ENCODE data around the gene PPA1. TPM values are rescaled to one million over a fixed set of nuclear protein-coding genes. Genes with fewer than 3 reads are reported as not detected.
"Not testable (repeated sequence)": the region's sequence is repeated elsewhere in the genome, so short reads cannot be mapped to it uniquely, and the experiment has no call there.

Gene PPA1
- total and polyA plus RNA-seq, 2 experiments from 2014 or later, result 44.9 to 86.0 TPM

- Histone ChIP-seq H3K27me3 (no peaks in the 10 kb centered on the region), H3K9me3 (ENCODE audit: low read depth) (no peaks in the 10 kb centered on the region), H3K27ac (peak overlapping the region; percentile 86), H3K4me1 (ENCODE audit: low read depth) (peaks cover 25% of the 10 kb centered on the region), H3K4me3 (no peak overlapping the region), H3K36me3 (no peaks in the 10 kb centered on the region)
- TF ChIP-seq CTCF (IDR thresholded peaks at IDR 0.05; ENCODE audit: low read depth, low read length), result no peak
- DNase-seq (ENCODE audit: low read depth in 1 of 2, low spot score in 1 of 2), result no peak
Measured at GRCh38 chr10:70190102-70190501, 43.1 kb downstream of the PPA1 start.

DNA sequence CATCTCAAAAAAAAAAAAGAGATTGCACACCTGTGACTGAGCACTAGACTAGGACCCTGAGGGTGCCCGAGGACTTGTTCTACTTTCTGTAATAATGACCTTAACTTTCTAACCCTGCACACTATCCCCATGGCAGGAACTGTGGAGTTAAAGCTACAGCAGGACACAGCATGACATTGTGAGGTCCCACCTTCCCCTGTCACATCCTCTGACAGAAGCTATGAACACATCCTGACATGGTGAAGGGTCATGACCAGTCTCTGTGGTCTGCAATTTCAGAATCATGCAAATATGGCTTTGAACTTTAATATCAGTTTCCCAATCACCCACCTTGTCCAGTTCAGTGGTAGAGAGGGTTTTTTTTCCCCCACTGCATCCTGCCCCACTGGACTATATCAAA lies 44.5 kb downstream of the PPA1 start:
- no peak for TF ChIP-seq CTCF (IDR thresholded peaks at IDR 0.05; ENCODE audit: low read depth, low read length)
- Histone ChIP-seq H3K27ac (no peak overlapping the region), H3K27me3 (peaks cover 4% of the 10 kb centered on the region), H3K36me3 (no peaks in the 10 kb centered on the region), H3K9me3 (ENCODE audit: low read depth) (no peaks in the 10 kb centered on the region), H3K4me3 (no peak overlapping the region), H3K4me1 (ENCODE audit: low read depth) (peaks cover 25% of the 10 kb centered on the region)
- no peak for DNase-seq (ENCODE audit: low read depth in 1 of 2, low spot score in 1 of 2)

DNA sequence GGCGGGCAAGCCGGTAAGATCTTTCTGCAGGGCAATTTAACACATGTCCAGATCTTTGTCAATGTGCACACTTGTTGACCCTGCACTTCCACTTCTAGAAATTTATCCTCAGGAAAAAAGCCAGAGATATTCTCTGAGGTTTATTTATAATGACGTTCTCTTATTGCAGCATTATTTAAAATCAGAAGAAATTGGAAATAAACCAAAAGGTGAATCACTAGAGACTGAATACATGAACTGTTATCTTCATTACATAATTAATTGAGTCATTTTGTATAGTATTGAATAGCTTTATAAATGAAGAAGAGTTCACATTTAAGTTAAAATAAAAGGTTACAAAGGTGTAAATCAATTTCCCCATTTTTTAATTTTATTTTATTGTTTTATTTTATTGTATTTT lies 46.7 kb downstream of the PPA1 start:
- Histone ChIP-seq H3K9me3 (ENCODE audit: low read depth) (no peaks in the 10 kb centered on the region), H3K27ac (no peak overlapping the region)
- TF ChIP-seq CTCF (IDR thresholded peaks at IDR 0.05; ENCODE audit: low read depth, low read length), result no peak

GRCh38 chr10:70186090-70186489 lies 47.1 kb downstream of the PPA1 start:
- Histone ChIP-seq H3K36me3 (no peaks in the 10 kb centered on the region), H3K9me3 (ENCODE audit: low read depth) (no peaks in the 10 kb centered on the region), H3K27me3 (peaks cover 18% of the 10 kb centered on the region), H3K27ac (no peak overlapping the region), H3K4me3 (no peak overlapping the region), H3K4me1 (ENCODE audit: low read depth) (peaks cover 13% of the 10 kb centered on the region)
- DNase-seq (ENCODE audit: low read depth in 1 of 2, low spot score in 1 of 2), result no peak
- TF ChIP-seq CTCF (IDR thresholded peaks at IDR 0.05; ENCODE audit: low read depth, low read length), result no peak

More for the DNA sequence above, 46.7 kb downstream of the PPA1 start:
- H3K36me3 ChIP-seq, result no peaks in the 10 kb centered on the region
- H3K4me1 ChIP-seq (ENCODE audit: low read depth), result peaks cover 16% of the 10 kb centered on the region
- H3K4me3 ChIP-seq, result no peak overlapping the region
- peak in 1 of 2 donors; percentile 52 for DNase-seq (ENCODE audit: low read depth in 1 of 2, low spot score in 1 of 2)
- H3K27me3 ChIP-seq, result peaks cover 18% of the 10 kb centered on the region

GRCh38 chr10:70183304-70183703 lies 49.9 kb downstream of the PPA1 start:
- peaks cover 18% of the 10 kb centered on the region for H3K27me3 ChIP-seq
- H3K4me3 ChIP-seq, result no peak overlapping the region
- no peak overlapping the region for H3K27ac ChIP-seq
- TF ChIP-seq CTCF (IDR thresholded peaks at IDR 0.05; ENCODE audit: low read depth, low read length), result no peak
- DNase-seq (ENCODE audit: low read depth in 1 of 2, low spot score in 1 of 2), result no peak
- H3K4me1 ChIP-seq (ENCODE audit: low read depth), result no peaks in the 10 kb centered on the region
- no peaks in the 10 kb centered on the region for H3K36me3 ChIP-seq
- H3K9me3 ChIP-seq (ENCODE audit: low read depth), result no peaks in the 10 kb centered on the region

DNA sequence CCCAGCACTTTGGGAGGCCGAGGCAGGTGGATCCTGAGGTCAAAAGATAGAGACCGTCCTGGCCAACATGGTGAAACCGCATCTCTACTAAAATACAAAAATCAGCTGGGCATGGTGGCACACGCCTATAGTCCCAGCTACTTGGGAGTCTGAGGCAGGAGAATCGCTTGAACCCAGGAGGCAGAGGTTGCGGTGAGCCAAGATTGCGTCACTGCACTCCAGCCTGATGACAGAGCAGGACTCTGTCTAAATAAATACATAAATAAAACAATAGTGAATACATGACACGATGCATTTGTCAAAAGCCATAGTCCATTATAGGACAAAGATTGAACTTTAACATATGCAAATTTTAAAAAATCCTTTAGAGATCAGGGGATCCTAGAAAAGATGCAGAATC lies 54.0 kb downstream of the PPA1 start:
- H3K9me3 ChIP-seq (ENCODE audit: low read depth); H3K27ac ChIP-seq; H3K4me1 ChIP-seq (ENCODE audit: low read depth); H3K4me3 ChIP-seq; H3K36me3 ChIP-seq; DNase-seq (ENCODE audit: low read depth in 1 of 2, low spot score in 1 of 2): not testable (repeated sequence)
- H3K27me3 ChIP-seq, result peaks cover 18% of the 10 kb centered on the region
